ENCODE results near the gene WDR26.

Gene WDR26

GRCh38 chr1:224402472-224403036 is 32.0 kb downstream of the WDR26 start:
- no peak for TF ChIP-seq REST (IDR thresholded peaks at IDR 0.05; ENCODE audit: insufficient read depth in 1 of 2, low read depth in 2 of 2, low read length in 2 of 2)

GRCh38 chr1:224399887-224400286 is 34.7 kb downstream of the WDR26 start:
- no peak for TF ChIP-seq SIN3A (IDR thresholded peaks at IDR 0.05; ENCODE audit: borderline replicate concordance, insufficient read depth, low read length)
- no peak for TF ChIP-seq TAF1 (IDR thresholded peaks at IDR 0.05; ENCODE audit: borderline replicate concordance, insufficient read depth, low read length)
- no peak for TF ChIP-seq POLR2AphosphoS5 (IDR thresholded peaks at IDR 0.05; ENCODE audit: low read depth, low read length)
- no peak for TF ChIP-seq FOXP2 (optimal IDR thresholded peaks at IDR 0.05; ENCODE audit: borderline replicate concordance, extremely low read depth, extremely low read length, insufficient read depth)
- no peak for TF ChIP-seq REST (IDR thresholded peaks at IDR 0.05; ENCODE audit: insufficient read depth in 1 of 2, low read depth in 2 of 2, low read length in 2 of 2)

- TF ChIP-seq REST (IDR thresholded peaks at IDR 0.05; ENCODE audit: insufficient read depth in 1 of 2, low read depth in 2 of 2, low read length in 2 of 2) (no peak), FOXP2 (optimal IDR thresholded peaks at IDR 0.05; ENCODE audit: borderline replicate concordance, extremely low read depth, extremely low read length, insufficient read depth) (no peak), SIN3A (IDR thresholded peaks at IDR 0.05; ENCODE audit: borderline replicate concordance, insufficient read depth, low read length) (no peak), TAF1 (IDR thresholded peaks at IDR 0.05; ENCODE audit: borderline replicate concordance, insufficient read depth, low read length) (no peak), POLR2AphosphoS5 (IDR thresholded peaks at IDR 0.05; ENCODE audit: low read depth, low read length) (no peak)
Measured at GRCh38 chr1:224393294-224393693, 41.3 kb downstream of the WDR26 start.

GRCh38 chr1:224392411-224393249 is 42.0 kb downstream of the WDR26 start:
- TF ChIP-seq REST (IDR thresholded peaks at IDR 0.05; ENCODE audit: insufficient read depth in 1 of 2, low read depth in 2 of 2, low read length in 2 of 2) (no peak), TAF1 (IDR thresholded peaks at IDR 0.05; ENCODE audit: borderline replicate concordance, insufficient read depth, low read length) (no peak), SIN3A (IDR thresholded peaks at IDR 0.05; ENCODE audit: borderline replicate concordance, insufficient read depth, low read length) (no peak), POLR2AphosphoS5 (IDR thresholded peaks at IDR 0.05; ENCODE audit: low read depth, low read length) (no peak), FOXP2 (optimal IDR thresholded peaks at IDR 0.05; ENCODE audit: borderline replicate concordance, extremely low read depth, extremely low read length, insufficient read depth) (no peak)

All from PFSK-1 (cell line).